Myometrial cell (primary cell): ENCODE data around the gene MRM3. TPM values are rescaled to one million over a fixed set of nuclear protein-coding genes. Genes with fewer than 3 reads are reported as not detected.

ENCODE experiments used
- total RNA-seq: library from RNA; depleted of rRNA; stranded (reverse); fragments of >200 nt; gene quantifications from 2 replicates; pipeline ENCODE4 v1.2.3, GENCODE V29; 2015

MRM3 gene
- total RNA-seq, result 23.9 and 31.9 TPM in 2 replicates

GRCh38 chr17:781805-782731, at the start of gene MRM3, which contains the start of gene GLOD4:
Gene MRM3, plus strand, starts transcription at chr17:782353. Its CDS starts 26 bp downstream, at chr17:782379.
Gene GLOD4, minus strand, starts transcription at chr17:782280. Its CDS starts 25 bp downstream, at chr17:782255.

GRCh38 chr17:752002-752619, 30.0 kb upstream of the MRM3 start, which contains the start of gene GEMIN4:
Gene GEMIN4, minus strand, starts transcription at chr17:752264. Its CDS starts 122 bp downstream, at chr17:752142.

Other genes starting within 250 kb of the MRM3 start
- gene VPS53, start 67.5 kb upstream of the MRM3 start, total RNA-seq, result 11.5 and 25.7 TPM in 2 replicates
- 17.9 and 19.1 TPM in 2 replicates for gene TLCD3A, start 49.8 kb upstream of the MRM3 start, total RNA-seq
- 14.0 and 21.6 TPM in 2 replicates for gene GEMIN4, start 30.1 kb upstream of the MRM3 start, total RNA-seq
- gene GLOD4, start 73 bp upstream of the MRM3 start, total RNA-seq, result 29.4 and 66.9 TPM in 2 replicates
- gene NXN, start 197.4 kb downstream of the MRM3 start, total RNA-seq, result 93.9 and 97.2 TPM in 2 replicates
- gene TIMM22, start 214.8 kb downstream of the MRM3 start, total RNA-seq, result 18.8 and 19.3 TPM in 2 replicates